M059J (cell line): ENCODE results near the gene ADH1A. TPM values are rescaled to one million over a fixed set of nuclear protein-coding genes. Genes with fewer than 3 reads are reported as not detected.
"Not testable (repeated sequence)": the region's sequence is repeated elsewhere in the genome, so short reads cannot be mapped to it uniquely, and the experiment has no call there.

ENCODE experiments used
- DNase-seq: peaks from one replicate; pipeline ENCODE4 v3.0.0-alpha.2; 2012; ENCODE audit warnings: low read depth
- total RNA-seq: library from RNA; depleted of rRNA; stranded (reverse); fragments of >200 nt; shearing (Covaris generic); gene quantifications from 2 replicates; pipeline ENCODE4 v1.2.3, GENCODE V29; 2014; rRNA removed

Gene ADH1A
- total RNA-seq, 1 experiment from 2014 or later: not detected

GRCh38 chr4:99281261-99281660 is 9.5 kb downstream of the ADH1A start:
- DNase-seq: no peak

GRCh38 chr4:99276417-99276816 is 14.4 kb downstream of the ADH1A start:
- DNase-seq: no peak

GRCh38 chr4:99275885-99276284 is 14.9 kb downstream of the ADH1A start:
- no peak for DNase-seq

- DNase-seq: no peak
Measured at GRCh38 chr4:99275050-99275449, 15.7 kb downstream of the ADH1A start.

GRCh38 chr4:99273704-99274103 is 17.1 kb downstream of the ADH1A start:
- no peak for DNase-seq

GRCh38 chr4:99264927-99265326 is 25.9 kb downstream of the ADH1A start:
- DNase-seq: no peak

- no peak for DNase-seq
Measured at GRCh38 chr4:99252746-99253145, 38.0 kb downstream of the ADH1A start.

- no peak for DNase-seq
Measured at GRCh38 chr4:99248714-99249113, 42.1 kb downstream of the ADH1A start.

GRCh38 chr4:99235955-99236354 is 54.8 kb downstream of the ADH1A start:
- no peak for DNase-seq

GRCh38 chr4:99234331-99235010 is 56.3 kb downstream of the ADH1A start:
- no peak for DNase-seq

GRCh38 chr4:99233397-99233796 is 57.4 kb downstream of the ADH1A start:
- DNase-seq: not testable (repeated sequence)

- DNase-seq: not testable (repeated sequence)
Measured at GRCh38 chr4:99228706-99229105, 62.1 kb downstream of the ADH1A start.

- DNase-seq: not testable (repeated sequence)
Measured at GRCh38 chr4:99227646-99228045, 63.1 kb downstream of the ADH1A start.

Other genes with a start within 250 kb of the ADH1A start
- gene ADH5, start 202.2 kb downstream of the ADH1A start, total RNA-seq: 89.4 and 126 TPM in 2 replicates
- not detected in 2 replicates for gene ADH4, start 146.7 kb downstream of the ADH1A start, total RNA-seq
- gene ADH6, start 71.7 kb downstream of the ADH1A start, total RNA-seq: not detected in 2 replicates
- not detected in 2 replicates for gene ADH1B, start 30.4 kb upstream of the ADH1A start, total RNA-seq
- 0.05 and 0.57 TPM in 2 replicates for gene ADH1C, start 61.8 kb upstream of the ADH1A start, total RNA-seq
- not detected in 2 replicates for gene ADH7, start 144.4 kb upstream of the ADH1A start, total RNA-seq
- not detected in 2 replicates for gene C4orf17, start 220.0 kb upstream of the ADH1A start, total RNA-seq